SK-N-SH (cell line): ENCODE measurements around the gene MRPL9.

Experiments used
- CTCF ChIP-seq: fragments of 200-600 bp; sonication (generic); IDR thresholded peaks from 2 replicates; pipeline ENCODE4 v1.6.1; 2017; ENCODE audit warnings: antibody characterized with exemption, mild to moderate bottlenecking, moderate library complexity
- YY1 ChIP-seq: IDR thresholded peaks from 2 replicates; pipeline ENCODE4 v1.4.0; 2012; ENCODE audit warnings: low read depth, mild to moderate bottlenecking

- no peak for TF ChIP-seq YY1
- no peak for TF ChIP-seq CTCF
Observed at GRCh38 chr1:151783796-151784195, 20.5 kb upstream of the MRPL9 start.
